Neuron (in vitro differentiated cells): ENCODE measurements around the gene PPP2R3B.
"Not testable (repeated sequence)": the region's sequence is repeated elsewhere in the genome, so short reads cannot be mapped to it uniquely, and the experiment has no call there.

Experiments
- H2AFZ ChIP-seq: one replicate; pipeline ENCODE4 v1.6.1; 2013; ENCODE audit warnings: low read depth, mild to moderate bottlenecking, inconsistent platforms, low read length, moderate library complexity
- H3K27me3 ChIP-seq: one replicate; pipeline ENCODE4 v1.6.1; 2013; ENCODE audit warnings: low read length; ENCODE audit not compliant: insufficient read depth
- H3K36me3 ChIP-seq: one replicate; pipeline ENCODE4 v1.6.1; 2013; ENCODE audit warnings: low read length; ENCODE audit not compliant: insufficient read depth
- H3K4me1 ChIP-seq: one replicate; pipeline ENCODE4 v1.6.1; 2013; ENCODE audit warnings: low read length; ENCODE audit not compliant: insufficient read depth
- H3K4me3 ChIP-seq: 2 replicates; pipeline ENCODE4 v1.5.1; 2013; ENCODE audit warnings: mild to moderate bottlenecking, low read length, moderate library complexity
- H3K9me3 ChIP-seq: one replicate; pipeline ENCODE4 v1.6.1; 2013; ENCODE audit warnings: low read length

PPP2R3B gene

DNA sequence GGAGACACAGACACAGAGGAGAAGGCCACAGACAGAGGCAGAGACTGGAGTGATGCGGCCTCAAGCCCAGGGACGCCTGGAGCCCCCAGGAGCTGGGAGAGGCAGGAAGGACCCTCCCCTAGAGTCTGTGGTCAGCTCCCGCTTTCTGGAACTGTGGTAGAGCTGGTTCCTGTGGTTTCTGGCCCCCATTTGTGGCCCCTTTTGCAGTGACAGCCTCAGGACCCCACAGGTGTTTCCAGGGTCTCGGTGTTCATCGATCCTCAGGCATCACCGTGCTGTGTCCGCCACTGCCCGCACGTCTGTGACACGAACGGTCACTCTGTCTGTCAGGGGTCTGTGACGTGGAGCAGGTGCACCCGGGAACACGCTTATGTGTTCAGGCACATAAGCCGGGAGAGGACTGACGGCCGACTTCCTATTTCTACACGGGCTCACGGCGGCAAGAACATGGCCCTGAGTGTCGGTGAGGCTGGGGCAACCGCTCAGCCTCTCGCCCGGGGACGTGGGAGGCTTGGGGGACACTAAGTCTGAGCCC, 76.0 kb downstream of the PPP2R3B start:
- H3K9me3 ChIP-seq, result peaks cover 12% of the 10 kb centered on the region
- H2AFZ ChIP-seq, result no peak overlapping the region
- no peaks in the 10 kb centered on the region for H3K4me1 ChIP-seq
- H3K36me3 ChIP-seq, result peaks cover 80% of the 10 kb centered on the region
- no peaks in the 10 kb centered on the region for H3K27me3 ChIP-seq
- H3K4me3 ChIP-seq, result no peak overlapping the region

DNA sequence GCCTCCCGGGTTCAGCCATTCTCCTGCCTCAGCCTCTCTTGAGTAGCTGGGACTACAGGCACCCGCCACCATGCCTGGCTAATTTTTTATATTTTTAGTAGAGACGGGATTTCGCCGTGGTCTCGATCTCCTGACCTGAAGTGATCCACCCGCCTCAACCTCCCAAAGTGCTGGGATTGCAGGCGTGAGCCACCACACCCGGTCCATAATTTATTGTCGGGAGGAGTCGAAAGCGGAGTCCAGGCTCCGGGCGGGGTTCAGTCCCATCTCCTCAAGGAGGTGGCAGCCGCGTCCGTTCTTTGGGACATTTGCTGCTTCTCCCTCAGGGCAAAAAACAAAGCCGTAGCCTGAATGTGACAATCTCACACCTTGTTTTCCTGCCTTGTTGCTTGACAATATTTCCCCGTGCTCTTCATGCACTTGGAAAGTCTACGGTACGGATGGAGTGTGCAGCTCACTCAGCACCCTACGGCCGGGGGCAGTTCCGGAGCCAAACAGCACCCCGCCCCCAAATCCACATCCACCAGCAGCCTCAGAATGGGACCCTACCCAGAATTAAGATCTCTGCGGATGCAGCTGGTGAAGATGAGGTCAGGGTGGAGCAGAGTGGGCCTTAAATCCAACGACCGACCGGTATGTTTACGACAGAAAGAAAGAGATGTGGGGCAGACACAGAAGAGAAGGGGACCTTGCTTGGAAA, 77.7 kb downstream of the PPP2R3B start:
- H3K4me3 ChIP-seq, result no peak overlapping the region
- no peaks in the 10 kb centered on the region for H3K27me3 ChIP-seq
- H2AFZ ChIP-seq, result no peak overlapping the region
- H3K36me3 ChIP-seq, result peaks cover 76% of the 10 kb centered on the region
- peaks cover 8% of the 10 kb centered on the region for H3K9me3 ChIP-seq
- H3K4me1 ChIP-seq, result no peaks in the 10 kb centered on the region

- no peak overlapping the region for H2AFZ ChIP-seq
- H3K9me3 ChIP-seq, result peaks cover 8% of the 10 kb centered on the region
- H3K27me3 ChIP-seq, result no peaks in the 10 kb centered on the region
- no peak overlapping the region for H3K4me3 ChIP-seq
- peaks cover 66% of the 10 kb centered on the region for H3K36me3 ChIP-seq
- H3K4me1 ChIP-seq, result no peaks in the 10 kb centered on the region
Observed at GRCh38 chrX:307261-308111, 79.2 kb downstream of the PPP2R3B start.

DNA sequence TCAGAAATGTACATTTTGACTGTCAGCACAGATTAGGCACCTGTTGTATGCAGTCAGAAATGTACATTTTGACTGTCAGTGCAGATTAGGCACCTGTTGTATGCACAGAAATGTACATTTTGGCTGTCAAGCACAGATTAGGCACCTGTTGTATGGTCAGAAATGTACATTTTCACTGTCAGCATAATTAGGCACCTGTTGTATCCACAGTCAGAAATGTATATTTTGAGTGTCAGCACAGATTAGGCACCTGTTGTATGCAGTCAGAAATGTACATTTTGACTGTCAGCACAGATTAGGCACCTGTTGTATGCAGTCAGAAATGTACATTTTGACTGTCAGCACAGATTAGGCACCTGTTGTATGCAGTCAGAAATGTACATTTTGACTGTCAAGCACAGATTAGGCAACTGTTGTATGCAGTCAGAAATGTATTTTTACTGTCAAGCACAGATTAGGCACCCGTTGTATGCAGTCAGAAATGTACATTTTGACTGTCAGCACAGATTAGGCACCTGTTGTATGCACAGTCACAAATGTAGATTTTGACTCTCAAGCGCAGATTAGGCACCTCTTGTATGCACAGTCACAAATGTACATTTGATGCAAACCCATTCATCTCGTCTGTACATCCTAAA, 80.0 kb downstream of the PPP2R3B start:
- not testable (repeated sequence) for H2AFZ ChIP-seq, H3K4me3 ChIP-seq, H3K9me3 ChIP-seq, H3K4me1 ChIP-seq, H3K27me3 ChIP-seq
- peaks cover 61% of the 10 kb centered on the region for H3K36me3 ChIP-seq

DNA sequence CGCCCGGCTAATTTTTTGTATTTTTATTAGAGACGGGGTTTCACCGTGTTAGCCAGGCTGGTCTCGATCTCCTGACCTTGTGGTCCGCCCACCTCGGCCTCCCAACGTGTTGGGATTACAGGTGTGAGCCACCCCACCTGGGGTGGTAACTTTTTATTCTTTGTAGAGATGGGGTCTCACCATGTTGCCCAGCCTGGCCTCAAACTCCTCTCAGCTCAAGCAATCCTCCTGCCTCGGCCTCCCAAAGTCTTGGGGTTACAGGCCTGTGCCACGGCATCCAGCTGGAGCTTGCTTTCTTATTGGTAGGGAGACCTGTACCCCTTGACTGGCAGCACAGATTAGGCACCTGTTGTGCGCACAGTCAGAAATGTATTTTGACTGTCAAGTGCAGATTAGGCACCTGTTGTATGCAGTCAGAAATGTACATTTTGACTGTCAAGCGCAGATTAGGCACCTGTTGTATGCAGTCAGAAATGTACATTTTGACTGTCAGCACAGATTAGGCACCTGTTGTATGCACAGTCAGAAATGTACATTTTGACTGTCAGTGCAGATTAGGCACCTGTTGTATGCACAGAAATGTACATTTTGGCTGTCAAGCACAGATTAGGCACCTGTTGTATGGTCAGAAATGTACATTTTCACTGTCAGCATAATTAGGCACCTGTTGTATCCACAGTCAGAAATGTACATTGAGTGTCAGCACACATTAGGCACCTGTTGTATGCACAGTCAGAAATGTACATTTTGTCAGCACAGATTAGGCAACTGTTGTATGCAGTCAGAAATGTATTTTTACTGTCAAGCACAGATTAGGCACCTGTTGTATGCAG, 80.7 kb downstream of the PPP2R3B start:
- peaks cover 61% of the 10 kb centered on the region for H3K36me3 ChIP-seq
- not testable (repeated sequence) for H3K9me3 ChIP-seq, H3K27me3 ChIP-seq, H3K4me3 ChIP-seq, H2AFZ ChIP-seq, H3K4me1 ChIP-seq

- H3K36me3 ChIP-seq, result peaks cover 61% of the 10 kb centered on the region
- H3K9me3 ChIP-seq, result peaks cover 10% of the 10 kb centered on the region
- H3K4me1 ChIP-seq, result no peaks in the 10 kb centered on the region
- H3K27me3 ChIP-seq, result no peaks in the 10 kb centered on the region
- H3K4me3 ChIP-seq, result no peak overlapping the region
- no peak overlapping the region for H2AFZ ChIP-seq
Observed at GRCh38 chrX:302975-303374, 83.7 kb downstream of the PPP2R3B start.

DNA sequence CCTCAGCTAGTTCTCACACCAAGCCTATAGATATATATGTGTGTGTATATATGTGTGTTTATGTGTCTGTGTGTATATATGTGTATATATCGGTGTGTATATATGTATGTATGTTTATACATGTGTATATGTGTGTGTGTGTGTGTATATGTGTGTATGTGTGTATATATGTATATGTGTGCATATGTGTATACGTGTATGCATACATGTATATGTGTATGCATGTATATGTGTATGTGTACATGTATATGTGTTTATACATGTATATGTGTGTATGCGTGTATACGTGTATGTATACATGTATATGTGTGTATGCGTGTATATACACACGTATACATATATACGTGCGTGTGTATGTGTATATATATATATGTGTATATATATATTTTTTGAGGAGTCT, 86.4 kb downstream of the PPP2R3B start:
- peaks cover 48% of the 10 kb centered on the region for H3K36me3 ChIP-seq
- H3K27me3 ChIP-seq, result no peaks in the 10 kb centered on the region
- no peak overlapping the region for H3K4me3 ChIP-seq
- no peaks in the 10 kb centered on the region for H3K4me1 ChIP-seq
- peaks cover 7% of the 10 kb centered on the region for H3K9me3 ChIP-seq
- no peak overlapping the region for H2AFZ ChIP-seq

- H3K36me3 ChIP-seq, result peaks cover 48% of the 10 kb centered on the region
- no peak overlapping the region for H2AFZ ChIP-seq
- H3K4me1 ChIP-seq, result no peaks in the 10 kb centered on the region
- no peaks in the 10 kb centered on the region for H3K27me3 ChIP-seq
- H3K4me3 ChIP-seq, result no peak overlapping the region
- H3K9me3 ChIP-seq, result peaks cover 7% of the 10 kb centered on the region
Observed at GRCh38 chrX:298993-299392, 87.7 kb downstream of the PPP2R3B start.

DNA sequence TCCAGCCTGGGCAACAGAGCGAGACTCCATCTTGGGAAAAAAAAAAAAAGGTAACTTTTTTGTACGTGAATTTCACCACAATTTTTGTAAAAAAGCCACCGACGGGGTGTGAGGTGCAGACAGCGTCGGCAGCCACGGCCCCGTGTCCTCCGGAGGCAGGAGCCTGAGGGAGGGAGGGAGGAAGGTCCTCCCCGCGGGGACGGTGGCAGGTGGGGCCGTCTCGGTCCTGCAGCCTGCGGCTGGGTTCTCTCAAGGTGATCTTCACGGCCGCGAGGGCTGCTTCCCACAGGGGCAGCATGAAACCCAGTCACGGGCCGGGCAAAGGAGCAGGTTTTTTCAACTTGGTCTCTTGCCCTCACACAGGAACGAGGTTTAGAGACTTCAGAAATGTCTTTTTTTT, 91.6 kb downstream of the PPP2R3B start:
- Histone ChIP-seq H3K9me3 (peaks cover 27% of the 10 kb centered on the region), H3K4me1 (no peaks in the 10 kb centered on the region), H3K4me3 (no peak overlapping the region), H3K36me3 (peaks cover 50% of the 10 kb centered on the region), H3K27me3 (no peaks in the 10 kb centered on the region), H2AFZ (no peak overlapping the region)

GRCh38 chrX:292900-293897, 93.5 kb downstream of the PPP2R3B start:
- H3K27me3 ChIP-seq, result no peaks in the 10 kb centered on the region
- no peak overlapping the region for H2AFZ ChIP-seq
- no peaks in the 10 kb centered on the region for H3K4me1 ChIP-seq
- peaks cover 26% of the 10 kb centered on the region for H3K9me3 ChIP-seq
- H3K4me3 ChIP-seq, result no peak overlapping the region
- H3K36me3 ChIP-seq, result peaks cover 56% of the 10 kb centered on the region

DNA sequence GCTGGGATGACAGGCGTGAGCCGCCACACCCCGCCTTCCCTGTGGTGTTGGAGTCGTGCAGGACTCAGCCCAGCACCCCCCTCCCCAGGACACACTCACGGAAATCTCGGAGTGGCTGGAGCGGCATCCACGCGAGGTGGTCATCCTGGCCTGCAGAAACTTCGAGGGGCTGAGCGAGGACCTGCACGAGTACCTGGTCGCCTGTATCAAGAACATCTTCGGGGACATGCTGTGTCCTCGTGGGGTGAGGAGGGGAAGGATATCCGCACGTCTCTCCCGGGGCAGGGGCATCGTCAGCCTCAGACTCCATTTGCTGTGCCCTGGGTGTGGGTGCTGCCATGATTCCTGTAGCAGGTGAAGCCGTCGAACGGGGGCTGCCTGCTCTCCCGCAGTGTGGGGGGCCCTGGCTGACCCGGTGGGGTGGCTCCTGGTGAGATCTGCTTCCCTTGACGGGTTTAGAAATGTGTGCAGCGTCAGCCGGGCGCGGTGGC, 95.3 kb downstream of the PPP2R3B start:
- H3K9me3 ChIP-seq, result peaks cover 26% of the 10 kb centered on the region
- H3K36me3 ChIP-seq, result peaks cover 64% of the 10 kb centered on the region
- H3K4me3 ChIP-seq, result no peak overlapping the region

More for the DNA sequence above, 95.3 kb downstream of the PPP2R3B start:
- Histone ChIP-seq H3K4me1 (no peaks in the 10 kb centered on the region), H3K27me3 (no peaks in the 10 kb centered on the region), H2AFZ (no peak overlapping the region)
